Posterior vena cava (tissue), 2 donors: ENCODE measurements around the gene CDCP1. TPM values are rescaled to one million over a fixed set of nuclear protein-coding genes. Genes with fewer than 3 reads are reported as not detected.
"Not testable (repeated sequence)": the region's sequence is repeated elsewhere in the genome, so short reads cannot be mapped to it uniquely, and the experiment has no call there.

Source experiments
- DNase-seq: peaks from one replicate; pipeline ENCODE4 v3.0.0-alpha.2; 2020; ENCODE audit warnings: low spot score
- intact Hi-C, 2 donors: fragments of 100-400 bp; cut with DNase I; formaldehyde crosslinking; loops; one replicate each; pipeline versions ENCODE4 v1.14.1 to v1.14.2; 2022 to 2023
- total RNA-seq, 2 donors: library from RNA; stranded (reverse); fragmentation: NEBNext Ultra II Directional; extraction: Animal tissue kit (Norgen Biotek cat#: 25700); gene quantifications; one replicate each; pipeline ENCODE4 v1.2.1, GENCODE V29; 2021
- donor health status: DM: yes; HTN: yes; CAD: no.
- donor health status: DM: yes; HTN: yes; CAD: no.

The CDCP1 gene
- total RNA-seq, 2 donors from 2014 or later = 3.9 to 4.8 TPM

DNA sequence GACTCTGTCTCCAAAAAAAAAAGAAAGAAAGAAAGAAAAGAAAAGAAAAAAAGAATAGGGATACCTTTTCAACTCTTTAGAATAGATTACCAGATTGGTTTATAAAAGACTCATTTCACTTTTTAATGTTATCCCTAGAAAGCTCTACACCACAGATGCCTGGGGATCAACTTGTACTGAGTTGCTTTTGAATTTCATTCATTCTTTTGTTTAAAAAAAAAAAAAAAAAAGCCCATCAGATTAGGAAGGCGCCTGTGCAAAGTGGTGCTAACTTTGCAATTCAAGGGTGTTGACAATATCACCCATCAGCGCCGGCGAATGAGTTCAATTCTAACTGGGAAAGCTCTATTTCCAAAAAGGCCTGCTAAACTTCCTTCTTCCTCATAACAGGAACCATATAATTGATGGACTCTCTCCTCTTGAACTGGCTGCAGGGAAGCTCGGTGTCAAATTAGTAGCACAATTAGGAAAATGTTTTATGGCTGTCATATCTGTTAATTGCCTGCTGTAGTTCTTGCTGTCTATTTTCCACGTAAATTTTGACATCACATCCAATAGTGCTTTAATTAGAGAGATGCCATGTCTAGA is 48.8 kb downstream of the CDCP1 start:
- DNase-seq = no peak
- intact Hi-C loops = no loop called here

DNA sequence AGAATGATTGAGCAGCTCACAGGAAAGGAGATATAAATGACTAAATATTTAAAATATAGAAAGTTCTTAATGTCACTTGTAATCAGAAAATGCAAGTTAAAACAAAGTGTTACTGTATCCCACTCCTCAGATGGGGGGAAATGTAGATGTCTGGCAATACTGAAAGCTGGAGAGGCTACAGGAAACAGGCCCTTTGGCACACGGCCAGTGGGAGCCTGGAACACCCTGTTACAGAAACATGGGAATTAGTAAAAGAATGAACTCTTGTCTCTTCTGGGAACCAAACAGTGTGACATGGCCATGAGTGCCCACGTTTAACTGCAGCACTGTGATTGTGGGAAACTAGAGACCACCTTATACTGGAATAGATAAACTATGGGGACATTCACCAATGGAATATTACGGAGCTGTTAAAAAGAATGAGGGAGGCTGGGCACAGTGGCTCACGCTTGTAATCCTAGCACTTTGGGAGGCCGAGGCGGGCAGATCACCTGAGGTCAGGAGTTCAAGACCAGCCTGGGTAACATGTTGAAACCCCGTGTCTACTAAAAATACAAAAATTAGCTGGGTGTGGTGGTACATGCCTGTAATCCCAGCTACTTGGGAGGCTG is 50.2 kb downstream of the CDCP1 start:
- intact Hi-C loops = loop anchor here in 1 of 2 donors (2.0 kb wide), 1 partner anchor 55 kb away; no protein-coding TSS in a partner anchor
- no peak for DNase-seq

DNA sequence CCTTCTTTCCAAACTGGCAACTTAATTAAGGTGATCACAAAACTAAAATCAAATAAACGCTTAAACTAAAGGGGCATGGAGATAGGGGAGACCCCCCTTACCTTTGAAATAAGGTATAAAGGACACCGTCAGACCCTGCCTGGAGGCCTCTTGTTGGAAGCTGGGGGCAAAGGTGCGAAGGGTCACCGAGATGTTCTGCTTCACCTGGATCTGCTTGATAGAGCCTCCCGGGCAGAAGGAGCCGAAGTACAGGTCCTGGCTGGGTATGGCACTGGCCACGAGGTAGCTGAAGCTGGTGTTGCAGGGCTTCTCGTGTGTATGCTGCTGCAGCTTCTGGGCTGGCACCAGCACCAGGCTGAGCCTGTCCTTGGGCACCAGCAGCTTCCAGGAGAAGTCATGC is 53.0 kb downstream of the CDCP1 start:
- DNase-seq = no peak
- intact Hi-C loops = no loop called here

- intact Hi-C loops = no loop called here
- no peak for DNase-seq
Observed at GRCh38 chr3:45092132-45093031, 53.8 kb downstream of the CDCP1 start.

GRCh38 chr3:45090855-45091254 is 55.3 kb downstream of the CDCP1 start:
- intact Hi-C loops = no loop called here
- no peak for DNase-seq

- intact Hi-C loops = no loop called here
- DNase-seq = no peak
Observed at GRCh38 chr3:45088543-45089358, 57.4 kb downstream of the CDCP1 start.

GRCh38 chr3:45087155-45087554 is 59.0 kb downstream of the CDCP1 start:
- intact Hi-C loops = no loop called here
- DNase-seq = no peak

- no peak for DNase-seq
- intact Hi-C loops = no loop called here
Observed at GRCh38 chr3:45084820-45085816, 61.1 kb downstream of the CDCP1 start.

DNA sequence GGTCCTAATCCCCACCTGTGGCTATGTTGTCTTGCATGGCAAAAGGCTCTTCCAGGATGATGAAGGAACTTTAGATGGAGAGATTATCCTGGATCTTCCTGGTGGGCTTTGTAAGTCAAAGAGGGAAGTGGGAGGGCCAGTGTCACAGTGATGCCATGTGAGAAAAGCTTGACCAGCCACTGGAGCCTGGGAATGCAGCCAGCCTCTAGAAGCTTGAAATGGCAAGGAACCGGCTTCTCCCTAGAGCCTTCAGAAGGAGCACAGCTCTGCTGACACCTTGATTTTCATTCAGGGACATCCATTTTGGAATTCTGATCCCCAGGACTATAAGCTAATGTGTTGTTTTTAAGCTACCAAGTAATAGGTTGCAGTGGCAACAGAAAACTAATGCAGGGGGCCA is 61.8 kb downstream of the CDCP1 start:
- intact Hi-C loops = no loop called here
- no peak for DNase-seq

- no peak for DNase-seq
- intact Hi-C loops = no loop called here
Observed at GRCh38 chr3:45083023-45083422, 63.2 kb downstream of the CDCP1 start.

DNA sequence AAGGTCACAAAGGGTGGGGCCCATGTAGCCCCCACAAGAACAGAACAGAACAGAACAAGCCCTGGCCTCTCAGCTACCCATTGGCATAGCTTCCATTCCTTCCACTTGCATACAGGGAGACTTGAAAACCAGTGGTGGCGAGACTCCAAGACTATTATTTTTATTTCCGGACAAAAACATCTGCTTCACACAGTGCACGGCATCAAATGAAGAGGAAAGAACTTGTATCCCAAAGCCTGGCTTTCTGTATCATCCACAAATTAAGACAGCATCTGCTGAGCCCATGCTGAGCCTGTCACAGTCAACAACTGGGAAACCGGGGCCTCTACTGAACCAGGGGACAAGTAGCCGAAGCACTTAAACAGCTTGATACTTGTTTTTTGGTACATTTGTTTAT is 64.0 kb downstream of the CDCP1 start:
- no peak for DNase-seq
- intact Hi-C loops = no loop called here

- no peak for DNase-seq
- intact Hi-C loops = no loop called here
Observed at GRCh38 chr3:45081506-45082141, 64.6 kb downstream of the CDCP1 start.

GRCh38 chr3:45080824-45081223 is 65.4 kb downstream of the CDCP1 start:
- intact Hi-C loops = no loop called here
- DNase-seq = no peak

- intact Hi-C loops = no loop called here
- no peak for DNase-seq
Observed at GRCh38 chr3:45079715-45080114, 66.5 kb downstream of the CDCP1 start.

DNA sequence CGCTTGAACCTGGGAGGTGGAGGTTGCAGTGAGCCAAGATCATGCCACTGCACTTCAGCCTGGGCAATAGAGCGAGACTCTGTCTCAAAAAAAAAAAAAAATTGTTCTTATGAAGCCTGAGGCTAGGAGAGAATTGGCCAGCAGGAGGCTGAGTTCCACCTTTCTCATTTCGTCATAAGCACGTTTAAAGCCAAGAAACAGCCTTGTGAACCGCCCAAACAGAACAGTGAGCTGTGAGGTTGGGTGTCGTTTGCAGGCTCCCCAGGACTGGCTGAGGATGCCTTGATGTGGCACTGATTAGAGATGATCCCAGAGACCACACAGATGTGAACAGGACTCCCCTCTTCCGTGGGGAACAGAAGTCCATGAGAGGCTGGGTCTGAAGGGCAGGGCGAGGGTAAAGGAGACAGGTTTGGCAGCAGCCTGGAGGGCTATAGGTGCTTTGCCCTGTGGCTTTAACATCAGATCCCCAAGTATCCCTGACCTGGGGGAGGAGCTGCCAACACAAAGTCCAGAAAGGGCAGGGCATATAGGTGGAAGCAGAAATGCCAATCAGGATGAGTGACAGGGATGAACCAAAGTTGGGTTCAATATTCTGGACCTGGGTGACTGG is 67.2 kb downstream of the CDCP1 start:
- DNase-seq = no peak
- intact Hi-C loops = no loop called here

- DNase-seq, intact Hi-C loops: not testable (repeated sequence)
Observed at GRCh38 chr3:45078256-45078655, 67.9 kb downstream of the CDCP1 start.

GRCh38 chr3:45075821-45076625 is 70.2 kb downstream of the CDCP1 start:
- intact Hi-C loops = no loop called here
- no peak for DNase-seq
